NCI-H2081 (cell line): ENCODE results near the gene KRTAP3-1.
"Not testable (repeated sequence)": the region's sequence is repeated elsewhere in the genome, so short reads cannot be mapped to it uniquely, and the experiment has no call there.

ENCODE experiments used
- DNase-seq, 2 experiments: peaks; one replicate each; lab custom pipeline; 2025; lab: John Stamatoyannopoulos, UW

Gene KRTAP3-1

GRCh38 chr17:41008811-41009210, at the start of gene KRTAP3-1:
Gene KRTAP3-1 (minus strand): TSS chr17:41009128. CDS start chr17:41009074, 54 bp downstream.
- no peak for DNase-seq

DNA sequence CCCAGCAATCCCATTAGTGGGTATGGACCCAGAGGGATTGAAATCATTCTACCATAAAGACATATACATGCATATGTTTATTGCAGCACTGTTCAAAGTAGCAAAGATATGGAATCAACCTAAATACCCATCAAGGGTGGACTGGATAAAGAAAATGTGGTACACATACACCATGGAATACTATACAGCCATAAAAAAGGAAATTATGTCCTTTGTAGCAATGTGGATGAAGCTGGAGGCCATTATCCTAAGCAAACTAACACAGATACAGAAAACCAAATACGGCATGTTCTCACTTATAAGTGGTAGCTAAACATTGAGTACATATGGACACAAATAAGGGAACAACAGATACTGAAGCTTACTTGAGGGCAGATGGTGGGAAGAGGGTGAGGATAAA, 48.6 kb upstream of the KRTAP3-1 start:
- no peak for DNase-seq

DNA sequence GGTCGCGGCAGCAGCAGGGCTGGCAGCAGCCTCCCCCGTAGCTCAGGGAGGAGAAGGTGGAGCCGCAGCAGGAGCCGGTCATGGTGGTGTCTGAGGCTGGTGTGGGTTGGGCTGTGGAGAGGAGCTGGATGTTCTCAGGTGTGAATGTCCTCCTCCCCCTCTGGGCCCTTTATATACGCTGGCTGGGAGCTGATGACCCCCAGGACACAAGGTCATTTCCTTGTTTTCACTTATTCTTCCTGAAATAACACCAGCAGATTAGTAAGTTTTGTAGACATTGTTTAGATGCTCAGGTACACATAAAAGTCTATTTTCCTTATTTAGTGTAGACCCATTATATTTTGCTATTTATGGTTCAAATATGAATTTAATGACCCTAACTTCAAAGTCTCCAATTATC, 46.2 kb upstream of the KRTAP3-1 start, which contains the start of gene KRTAP2-2:
TSS of gene KRTAP2-2 (minus strand) at position 101 of the 400 bp plus-strand sequence. CDS start at position 82, 19 bp downstream.
- DNase-seq, result not testable (repeated sequence)

GRCh38 chr17:41054556-41054955, 45.6 kb upstream of the KRTAP3-1 start:
- not testable (repeated sequence) for DNase-seq

GRCh38 chr17:41054025-41054424, 45.1 kb upstream of the KRTAP3-1 start:
- DNase-seq, result no peak

DNA sequence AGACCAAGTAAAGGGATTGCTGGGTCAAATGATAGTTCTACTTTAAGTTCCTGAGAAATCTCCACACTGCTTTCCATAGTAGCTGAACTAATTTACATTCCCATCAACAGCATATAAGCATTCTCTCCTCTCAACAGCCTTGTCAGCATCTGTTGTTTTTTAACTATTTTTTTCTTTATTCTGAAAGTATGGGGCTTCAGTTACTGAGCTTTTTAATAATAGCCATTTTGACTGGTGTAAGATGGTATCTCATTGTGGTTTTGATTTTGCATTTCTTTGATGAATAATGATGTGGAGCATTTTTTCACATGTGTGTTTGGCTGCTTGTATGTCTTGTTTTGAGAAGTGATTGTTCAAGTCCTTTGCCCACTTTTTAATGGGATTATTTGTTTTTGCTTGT, 43.6 kb upstream of the KRTAP3-1 start:
- DNase-seq, result no peak

- DNase-seq, result no peak
Measured at GRCh38 chr17:41049110-41049509, 40.2 kb upstream of the KRTAP3-1 start.

GRCh38 chr17:41048441-41048840, 39.5 kb upstream of the KRTAP3-1 start:
- DNase-seq, result no peak

DNA sequence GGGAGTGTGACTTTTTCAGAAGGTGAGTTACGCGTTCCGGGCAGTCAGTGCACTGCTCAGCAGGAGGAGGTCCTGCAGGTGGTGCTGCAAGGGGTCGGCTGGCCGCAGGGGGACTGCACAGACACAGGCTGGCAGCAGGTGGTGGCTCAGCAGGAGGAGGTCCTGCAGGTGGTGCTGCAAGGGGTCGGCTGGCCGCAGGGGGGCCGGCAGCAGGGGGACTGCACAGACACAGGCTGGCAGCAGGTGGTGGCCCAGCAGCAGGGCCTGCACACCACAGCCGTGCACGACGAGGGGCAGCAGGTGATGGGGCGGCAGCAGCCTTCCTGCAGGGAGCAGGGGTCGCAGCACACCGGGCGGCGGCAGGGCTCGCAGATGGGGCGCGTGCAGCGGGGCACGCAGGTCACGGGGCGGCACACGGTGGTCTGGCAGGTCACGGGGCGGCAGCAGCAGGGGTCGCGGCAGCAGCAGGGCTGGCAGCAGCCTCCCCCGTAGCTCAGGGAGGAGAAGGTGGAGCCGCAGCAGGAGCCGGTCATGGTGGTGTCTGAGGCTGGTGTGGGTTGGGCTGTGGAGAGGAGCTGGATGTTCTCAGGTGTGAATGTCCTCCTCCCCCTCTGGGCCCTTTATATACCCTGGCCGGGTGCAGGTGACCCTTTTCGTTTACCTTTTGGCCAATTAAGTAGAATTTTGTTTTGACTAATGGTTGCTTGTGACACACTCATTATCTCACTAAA, 38.0 kb upstream of the KRTAP3-1 start, which contains the start of gene KRTAP2-1:
TSS of gene KRTAP2-1 (minus strand) at position 582 of the 731 bp plus-strand sequence. CDS start at position 533, 49 bp downstream.
- not testable (repeated sequence) for DNase-seq

- DNase-seq, result no peak
Measured at GRCh38 chr17:41042953-41043352, 34.0 kb upstream of the KRTAP3-1 start.

GRCh38 chr17:41040783-41041571, 32.0 kb upstream of the KRTAP3-1 start, which contains the start of gene KRTAP1-1:
Gene KRTAP1-1 (minus strand): TSS chr17:41041450. CDS start chr17:41041397, 53 bp downstream.
- DNase-seq, result peak; percentile 5 to 59

DNA sequence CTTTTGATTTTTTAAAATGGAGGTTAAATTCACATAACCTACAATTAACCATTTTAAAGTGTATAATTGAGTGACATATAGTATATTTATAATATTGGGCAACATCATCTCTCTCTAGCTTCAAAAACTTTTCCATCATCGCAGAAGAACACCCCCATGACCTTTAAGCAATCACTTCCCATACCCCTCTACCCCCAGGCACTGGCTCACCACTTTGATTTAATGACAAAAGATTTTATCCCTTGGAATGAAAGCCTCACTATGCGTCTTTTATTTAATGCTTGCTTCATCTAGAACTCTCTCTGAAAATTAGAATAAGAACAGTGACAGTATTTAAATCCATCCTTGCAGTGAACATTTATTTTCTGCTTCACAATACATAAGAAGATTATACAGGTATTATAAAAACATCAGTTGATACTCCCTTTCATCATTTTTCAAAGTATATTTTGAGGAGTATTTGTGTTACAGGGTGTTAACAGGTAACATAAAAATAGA, 29.0 kb upstream of the KRTAP3-1 start:
- no peak for DNase-seq

GRCh38 chr17:41034346-41034935, 25.5 kb upstream of the KRTAP3-1 start, which contains the start of gene KRTAP1-3:
Gene KRTAP1-3 (minus strand): TSS chr17:41034874. CDS start chr17:41034821, 53 bp downstream.
- DNase-seq, result peak; percentile 34 to 74

GRCh38 chr17:41029633-41030245, 20.8 kb upstream of the KRTAP3-1 start, which contains the start of gene KRTAP1-4:
Gene KRTAP1-4 (minus strand): TSS chr17:41030195. CDS start chr17:41030078, 117 bp downstream.
- no peak for DNase-seq

DNA sequence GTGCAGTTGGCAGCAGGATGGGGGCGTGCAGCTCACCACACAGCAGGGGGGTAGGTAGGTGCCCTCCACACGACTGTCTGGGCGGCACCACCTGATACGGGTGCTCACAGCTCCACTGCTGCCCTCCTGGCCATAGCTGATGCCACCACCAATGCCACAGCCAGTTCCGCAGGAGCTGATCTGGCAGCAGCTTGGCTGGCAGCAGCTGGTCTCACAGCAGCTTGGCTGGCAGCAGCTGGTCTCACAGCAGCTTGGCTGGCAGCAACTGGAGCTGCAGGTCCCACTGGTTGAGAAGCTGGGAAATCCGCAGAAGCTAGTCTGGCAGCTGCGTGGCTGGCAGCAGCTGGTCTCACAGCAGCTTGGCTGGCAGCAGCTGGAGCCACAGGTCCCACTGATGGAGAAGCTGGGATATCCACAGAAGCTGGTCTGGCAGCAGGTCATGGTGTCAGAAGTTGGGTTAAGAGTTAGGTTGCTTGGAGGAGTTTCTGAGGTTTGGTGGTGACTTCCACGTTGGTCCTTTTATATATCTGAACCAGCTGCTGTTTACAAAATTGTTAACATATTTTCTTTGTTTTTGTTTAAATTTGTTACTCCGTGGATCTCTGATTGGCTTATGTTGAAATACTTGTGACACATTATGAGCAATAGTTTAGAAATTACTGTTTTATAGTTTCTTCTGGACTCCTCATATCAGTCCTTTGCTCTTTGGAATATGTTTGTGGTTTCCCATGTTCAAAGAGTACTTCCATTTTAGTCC, 18.0 kb upstream of the KRTAP3-1 start, which contains the start of gene KRTAP1-5:
TSS of gene KRTAP1-5 (minus strand) at position 494 of the 757 bp plus-strand sequence. CDS start at position 441, 53 bp downstream.
- DNase-seq, result no peak

GRCh38 chr17:41024697-41025096, 15.8 kb upstream of the KRTAP3-1 start:
- no peak for DNase-seq

DNA sequence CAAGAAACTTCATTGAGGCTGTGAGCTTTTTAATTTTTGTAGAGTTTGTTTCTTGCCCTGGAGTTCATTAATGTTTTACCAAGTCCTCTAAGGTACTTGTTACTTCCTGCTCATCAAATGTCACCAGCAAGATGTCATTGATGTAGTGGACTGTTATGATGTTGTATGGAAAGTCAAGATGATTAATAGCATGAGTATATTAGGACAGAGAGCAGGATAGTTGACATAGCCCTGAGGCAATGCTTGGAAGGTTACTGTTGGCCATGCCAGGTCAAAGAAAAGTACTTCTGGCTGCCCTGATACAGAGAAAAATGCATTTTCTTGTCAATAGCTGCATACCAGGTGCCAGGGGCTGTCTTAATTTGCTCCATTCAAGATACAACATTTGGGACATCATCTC, 11.4 kb upstream of the KRTAP3-1 start:
- no peak for DNase-seq

GRCh38 chr17:41019415-41019814, 10.5 kb upstream of the KRTAP3-1 start:
- no peak for DNase-seq

DNA sequence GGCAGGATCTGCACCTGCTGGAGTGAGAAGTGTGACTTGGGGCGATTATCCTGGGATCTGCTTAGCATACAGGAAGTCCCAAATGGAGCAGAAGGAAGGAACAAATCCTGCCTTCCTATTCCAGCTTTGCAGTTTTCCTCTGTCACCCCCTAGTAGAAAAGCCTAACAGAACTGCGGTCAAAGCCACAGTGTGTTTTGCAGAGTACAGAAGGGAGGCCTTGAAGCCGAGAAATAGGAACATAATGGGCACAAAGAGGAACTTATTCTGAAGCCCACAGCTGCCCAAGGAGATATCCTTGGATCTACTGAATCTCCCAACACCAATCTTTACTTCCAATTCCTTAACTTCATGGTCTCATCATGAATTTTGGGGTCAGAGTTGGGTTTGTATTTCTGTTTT, 9.6 kb upstream of the KRTAP3-1 start:
- DNase-seq, result no peak

GRCh38 chr17:41016578-41017215, 7.8 kb upstream of the KRTAP3-1 start:
- no peak for DNase-seq
